Measurements from ENCODE around the gene SYNDIG1.

Gene SYNDIG1

GRCh38 chr20:24529369-24529719 lies 59.9 kb downstream of the SYNDIG1 start:
- no peak for DNase-seq

- DNase-seq: no peak
These were observed 60.8 kb downstream of the SYNDIG1 start for GRCh38 chr20:24530131-24530680.

- DNase-seq: no peak
These were observed 61.8 kb downstream of the SYNDIG1 start for GRCh38 chr20:24531202-24531601.

GRCh38 chr20:24531631-24532419 lies 62.4 kb downstream of the SYNDIG1 start:
- no peak for DNase-seq

- DNase-seq: no peak
These were observed 64.0 kb downstream of the SYNDIG1 start for GRCh38 chr20:24533449-24533848.

- no peak for DNase-seq
These were observed 64.9 kb downstream of the SYNDIG1 start for GRCh38 chr20:24534282-24534681.

GRCh38 chr20:24535941-24536730 lies 66.7 kb downstream of the SYNDIG1 start:
- DNase-seq: no peak

- DNase-seq: no peak
These were observed 67.8 kb downstream of the SYNDIG1 start for GRCh38 chr20:24537210-24537609.

- DNase-seq: no peak
These were observed 73.3 kb downstream of the SYNDIG1 start for GRCh38 chr20:24542721-24543120.

- DNase-seq: no peak
These were observed 73.7 kb downstream of the SYNDIG1 start for GRCh38 chr20:24543168-24543567.

- no peak for DNase-seq
These were observed 74.3 kb downstream of the SYNDIG1 start for GRCh38 chr20:24543741-24544140.

GRCh38 chr20:24544371-24544770 lies 74.9 kb downstream of the SYNDIG1 start:
- DNase-seq: no peak

GRCh38 chr20:24545168-24545567 lies 75.7 kb downstream of the SYNDIG1 start:
- DNase-seq: no peak

GRCh38 chr20:24546232-24546892 lies 76.9 kb downstream of the SYNDIG1 start:
- no peak for DNase-seq

GRCh38 chr20:24547967-24548366 lies 78.5 kb downstream of the SYNDIG1 start:
- no peak for DNase-seq

- DNase-seq: no peak
These were observed 89.8 kb downstream of the SYNDIG1 start for GRCh38 chr20:24559114-24559732.

- DNase-seq: no peak
These were observed 91.4 kb downstream of the SYNDIG1 start for GRCh38 chr20:24560571-24561491.

GRCh38 chr20:24565835-24566351 lies 96.5 kb downstream of the SYNDIG1 start:
- DNase-seq: no peak

GRCh38 chr20:24566656-24567055 lies 97.2 kb downstream of the SYNDIG1 start:
- DNase-seq: no peak

GRCh38 chr20:24567508-24567907 lies 98.1 kb downstream of the SYNDIG1 start:
- DNase-seq: no peak

GRCh38 chr20:24568842-24569241 lies 99.4 kb downstream of the SYNDIG1 start:
- DNase-seq: no peak

GRCh38 chr20:24571159-24571558 lies 101.7 kb downstream of the SYNDIG1 start:
- DNase-seq: no peak
